ENCODE measurements around the gene RPH3AL. TPM values are rescaled to one million over a fixed set of nuclear protein-coding genes. Genes with fewer than 3 reads are reported as not detected.
"Not testable (repeated sequence)": the region's sequence is repeated elsewhere in the genome, so short reads cannot be mapped to it uniquely, and the experiment has no call there.

RPH3AL gene
- total and polyA plus RNA-seq, 4 donors, result 1.6 to 18.1 (median 8.0) TPM

DNA sequence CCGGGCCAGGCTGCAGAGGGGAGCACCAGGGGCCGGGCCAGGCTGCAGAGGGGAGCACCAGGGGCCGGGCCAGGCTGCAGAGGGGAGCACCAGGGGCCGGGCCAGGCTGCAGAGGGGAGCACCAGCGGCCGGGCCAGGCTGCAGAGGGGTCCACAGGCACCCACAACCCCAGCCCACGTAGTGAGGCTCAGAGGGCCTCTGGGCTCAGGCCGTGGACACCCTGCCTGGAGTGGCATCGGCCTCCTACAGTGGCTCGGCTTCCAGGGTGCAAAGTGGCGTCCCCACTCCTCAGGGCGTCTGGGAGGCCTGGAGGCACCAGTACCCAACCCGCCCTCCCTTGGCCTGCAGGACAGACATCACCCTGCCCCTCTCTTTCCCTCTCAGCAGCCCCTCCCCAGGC is 180.7 kb downstream of the RPH3AL start:
- peak in 1 of 2 donors; percentile 25 for DNase-seq

DNA sequence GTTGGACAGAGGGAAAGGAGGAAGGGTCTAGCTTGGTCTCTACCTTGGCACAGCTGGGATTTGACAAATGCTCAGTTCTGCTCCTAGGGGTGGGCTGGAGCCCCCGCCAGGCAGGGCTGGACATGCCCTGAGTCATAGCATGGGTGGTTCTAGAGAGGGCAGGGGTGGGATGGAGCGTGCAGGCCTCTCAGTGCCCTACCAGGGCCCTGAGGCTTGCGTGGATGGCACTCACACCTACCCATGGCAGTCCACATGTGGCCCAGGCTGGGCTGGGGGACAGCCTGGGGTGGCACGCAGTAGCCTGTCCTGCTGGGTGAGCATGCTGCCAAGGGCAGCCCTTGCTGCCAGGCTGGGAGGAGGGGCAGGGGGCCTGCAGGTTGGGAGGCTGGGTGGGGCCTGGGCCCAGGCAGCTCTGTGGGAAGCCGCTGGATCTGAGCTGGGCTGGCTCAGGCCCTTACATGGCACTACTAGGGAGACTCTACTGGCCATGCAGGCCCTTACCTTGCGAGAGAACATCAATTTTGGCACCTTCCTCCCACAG is 182.4 kb downstream of the RPH3AL start:
- Histone ChIP-seq H3K27me3 (ENCODE audit: control insufficient read depth in 1 of 2, insufficient read depth in 2 of 2, low read length in 1 of 2) (no peaks in the 10 kb centered on the region), H3K27ac (ENCODE audit: low read depth in 1 of 2, low read length in 2 of 2) (no peak overlapping the region), H3K4me1 (ENCODE audit: control insufficient read depth in 1 of 2, insufficient read depth in 2 of 2, low read length in 2 of 2) (no peaks in the 10 kb centered on the region), H3K36me3 (ENCODE audit: control insufficient read depth in 1 of 2, insufficient read depth in 2 of 2, low read length in 1 of 2) (no peaks in the 10 kb centered on the region), H3K9me3 (ENCODE audit: control insufficient read depth, low read length) (no peaks in the 10 kb centered on the region), H3K4me3 (ENCODE audit: low read length in 2 of 2) (no peak overlapping the region)
- WGBS, 2 donors, result 94 to 95% methylated on average over 6 of the region's 6 CpGs
- ATAC-seq (ENCODE audit: low FRiP score) (peak; percentile 19), DNase-seq (no peak)
- intact Hi-C loops (cut with DNase I), result no loop called here

More for the DNA sequence above, 180.7 kb downstream of the RPH3AL start:
- Histone ChIP-seq H3K4me1 (ENCODE audit: control insufficient read depth in 1 of 2, insufficient read depth in 2 of 2, low read length in 2 of 2) (no peaks in the 10 kb centered on the region), H3K27me3 (ENCODE audit: control insufficient read depth in 1 of 2, insufficient read depth in 2 of 2, low read length in 1 of 2) (no peaks in the 10 kb centered on the region), H3K27ac (ENCODE audit: low read depth in 1 of 2, low read length in 2 of 2) (no peak overlapping the region), H3K4me3 (ENCODE audit: low read length in 2 of 2) (no peak overlapping the region), H3K9me3 (ENCODE audit: control insufficient read depth, low read length) (no peaks in the 10 kb centered on the region), H3K36me3 (ENCODE audit: control insufficient read depth in 1 of 2, insufficient read depth in 2 of 2, low read length in 1 of 2) (no peaks in the 10 kb centered on the region)
- ATAC-seq (ENCODE audit: low FRiP score), result no peak
- intact Hi-C loops (cut with DNase I), result no loop called here
- 94 to 96% methylated on average over 8 to 12 of the region's 13 CpGs for WGBS, 2 donors

DNA sequence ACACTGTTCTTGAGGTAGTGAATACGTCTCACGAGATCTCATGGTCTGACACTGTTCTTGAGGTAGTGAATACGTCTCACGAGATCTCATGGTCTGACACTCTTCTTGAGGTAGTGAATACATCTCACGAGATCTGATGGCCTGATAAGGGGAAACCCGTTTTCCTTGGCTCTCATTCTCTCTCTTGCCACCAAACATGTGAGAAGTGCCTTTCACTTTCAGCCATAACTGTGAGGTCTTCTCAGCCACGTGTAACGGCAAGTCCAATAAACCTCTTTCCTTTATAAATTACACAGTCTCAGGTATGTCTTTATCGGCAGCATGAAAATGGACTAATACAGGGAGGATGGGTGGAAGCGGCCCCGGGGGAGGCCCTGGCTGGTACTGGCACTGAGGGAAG is 184.0 kb downstream of the RPH3AL start:
- not testable (repeated sequence) for H3K27ac ChIP-seq (ENCODE audit: low read depth in 1 of 2, low read length in 2 of 2)
- 81 to 86% methylated on average over 9 of the region's 11 CpGs for WGBS, 2 donors

DNA sequence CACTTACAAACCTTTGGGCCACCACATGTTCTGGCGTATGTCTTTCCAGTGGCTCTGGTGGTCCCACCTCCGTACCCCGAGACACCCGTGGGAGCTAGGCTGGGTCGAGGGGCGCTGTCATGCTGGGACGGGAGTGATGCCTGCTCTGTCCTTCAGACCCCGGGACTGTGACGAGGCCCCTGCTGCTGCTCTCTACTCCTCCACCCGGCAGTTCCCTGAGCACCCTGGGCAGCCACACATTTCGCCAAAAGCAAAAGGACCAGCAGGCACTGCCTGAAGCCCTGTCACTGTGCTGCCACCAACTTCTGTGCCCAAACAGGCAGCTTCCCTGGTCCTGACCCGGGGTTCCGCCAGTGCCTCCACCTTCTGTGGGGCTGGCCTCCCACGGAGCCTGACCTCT is 186.7 kb downstream of the RPH3AL start:
- Histone ChIP-seq H3K9me3 (ENCODE audit: control insufficient read depth, low read length) (no peaks in the 10 kb centered on the region), H3K4me1 (ENCODE audit: control insufficient read depth in 1 of 2, insufficient read depth in 2 of 2, low read length in 2 of 2) (no peaks in the 10 kb centered on the region), H3K27ac (ENCODE audit: low read depth in 1 of 2, low read length in 2 of 2) (no peak overlapping the region), H3K4me3 (ENCODE audit: low read length in 2 of 2) (no peak overlapping the region), H3K27me3 (ENCODE audit: control insufficient read depth in 1 of 2, insufficient read depth in 2 of 2, low read length in 1 of 2) (no peaks in the 10 kb centered on the region), H3K36me3 (ENCODE audit: control insufficient read depth in 1 of 2, insufficient read depth in 2 of 2, low read length in 1 of 2) (no peaks in the 10 kb centered on the region)
- DNase-seq, result no peak
- WGBS, 2 donors, result 91% methylated on average over 14 of the region's 14 CpGs
- intact Hi-C loops (cut with DNase I), result no loop called here
- no peak for ATAC-seq (ENCODE audit: low FRiP score)

More for the DNA sequence above, 184.0 kb downstream of the RPH3AL start:
- H3K9me3 ChIP-seq (ENCODE audit: control insufficient read depth, low read length); H3K4me1 ChIP-seq (ENCODE audit: control insufficient read depth in 1 of 2, insufficient read depth in 2 of 2, low read length in 2 of 2); H3K36me3 ChIP-seq (ENCODE audit: control insufficient read depth in 1 of 2, insufficient read depth in 2 of 2, low read length in 1 of 2); intact Hi-C loops (cut with DNase I); H3K27me3 ChIP-seq (ENCODE audit: control insufficient read depth in 1 of 2, insufficient read depth in 2 of 2, low read length in 1 of 2); H3K4me3 ChIP-seq (ENCODE audit: low read length in 2 of 2); ATAC-seq (ENCODE audit: low FRiP score): not testable (repeated sequence)
- DNase-seq, result peak in 1 of 2 donors; percentile 13

DNA sequence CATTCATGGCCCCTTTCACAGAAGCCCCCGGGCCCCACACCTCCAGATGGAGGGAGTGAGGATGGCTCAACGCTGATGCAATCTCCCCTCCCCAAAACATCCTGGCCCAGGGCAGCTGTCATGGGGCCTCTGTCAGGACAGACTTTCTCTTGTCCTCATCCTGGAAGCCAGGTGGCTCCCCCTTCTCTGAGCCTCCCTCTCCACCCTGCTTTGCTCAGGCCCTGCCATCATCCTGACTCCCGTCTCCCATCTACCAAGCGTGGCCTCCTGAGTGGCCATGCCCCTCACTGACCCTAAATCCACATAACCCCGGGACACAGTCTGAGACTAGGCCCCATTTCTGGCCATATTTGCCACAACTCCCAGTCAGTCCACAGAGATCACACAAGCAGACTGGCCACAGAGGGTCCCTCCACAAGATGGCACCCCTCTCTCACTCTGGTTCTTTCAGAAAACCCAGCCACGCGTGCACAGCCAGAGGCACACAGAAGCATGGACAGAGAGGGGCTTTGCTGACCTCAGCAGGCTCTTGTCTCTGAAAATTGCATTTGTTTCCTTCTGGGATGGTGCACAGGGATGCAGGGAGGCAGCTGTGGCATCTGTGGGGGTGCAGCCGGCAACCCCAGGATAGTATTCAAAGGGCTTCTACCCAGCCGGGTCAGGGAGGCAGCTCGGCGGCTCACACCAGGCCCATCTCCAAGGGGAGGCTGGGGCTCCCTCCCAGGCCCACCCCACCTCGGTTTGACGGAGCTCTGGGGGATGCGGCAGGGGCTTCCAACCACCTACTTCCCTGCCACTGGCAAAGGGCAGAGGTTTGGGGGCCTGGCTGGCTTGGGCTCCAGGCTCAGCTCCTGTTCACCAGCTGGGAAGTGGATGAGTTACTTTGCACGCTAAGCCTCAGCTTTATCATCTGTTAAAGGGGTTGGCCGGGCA is 188.0 kb downstream of the RPH3AL start:
- Histone ChIP-seq H3K27me3 (ENCODE audit: control insufficient read depth in 1 of 2, insufficient read depth in 2 of 2, low read length in 1 of 2) (no peaks in the 10 kb centered on the region), H3K4me1 (ENCODE audit: control insufficient read depth in 1 of 2, insufficient read depth in 2 of 2, low read length in 2 of 2) (no peaks in the 10 kb centered on the region), H3K27ac (ENCODE audit: low read depth in 1 of 2, low read length in 2 of 2) (no peak overlapping the region), H3K9me3 (ENCODE audit: control insufficient read depth, low read length) (no peaks in the 10 kb centered on the region), H3K36me3 (ENCODE audit: control insufficient read depth in 1 of 2, insufficient read depth in 2 of 2, low read length in 1 of 2) (no peaks in the 10 kb centered on the region), H3K4me3 (ENCODE audit: low read length in 2 of 2) (no peak overlapping the region)
- 69% methylated on average over 16 of the region's 16 CpGs for WGBS, 2 donors
- DNase-seq (no peak), ATAC-seq (ENCODE audit: low FRiP score) (peak; percentile 68)
- intact Hi-C loops (cut with DNase I), result no loop called here

DNA sequence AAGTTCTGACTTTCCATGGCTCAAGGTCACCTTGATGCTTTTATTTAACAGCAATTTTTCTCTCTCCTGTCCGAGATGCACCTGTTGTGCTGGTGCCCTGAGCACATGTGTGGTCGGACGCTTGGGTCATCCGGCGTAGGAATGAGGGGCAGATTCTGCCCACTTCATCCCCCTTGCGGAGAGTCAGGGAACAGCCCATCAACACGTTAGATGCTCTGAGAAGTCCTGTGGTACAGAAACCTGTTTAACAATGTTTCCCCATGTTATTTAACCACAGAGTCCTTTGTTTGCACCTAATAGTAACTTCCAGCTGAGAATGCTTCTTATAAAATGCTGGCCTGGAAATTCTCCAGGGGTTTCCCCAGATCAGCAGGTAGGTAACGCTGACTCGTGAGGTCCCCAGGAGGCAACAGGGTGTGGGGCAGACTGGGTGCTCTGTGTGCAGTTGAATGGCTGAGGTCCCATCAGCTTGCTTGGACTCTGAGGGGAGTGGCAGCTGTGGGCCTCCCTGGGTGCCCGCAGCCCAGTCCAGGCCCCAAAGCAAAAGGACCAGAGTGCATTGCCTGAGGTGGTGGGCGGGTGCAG is 189.0 kb downstream of the RPH3AL start:
- intact Hi-C loops (cut with DNase I), result no loop called here
- WGBS, 2 donors, result 90 to 92% methylated on average over 11 of the region's 11 CpGs
- ATAC-seq (ENCODE audit: low FRiP score), result no peak

DNA sequence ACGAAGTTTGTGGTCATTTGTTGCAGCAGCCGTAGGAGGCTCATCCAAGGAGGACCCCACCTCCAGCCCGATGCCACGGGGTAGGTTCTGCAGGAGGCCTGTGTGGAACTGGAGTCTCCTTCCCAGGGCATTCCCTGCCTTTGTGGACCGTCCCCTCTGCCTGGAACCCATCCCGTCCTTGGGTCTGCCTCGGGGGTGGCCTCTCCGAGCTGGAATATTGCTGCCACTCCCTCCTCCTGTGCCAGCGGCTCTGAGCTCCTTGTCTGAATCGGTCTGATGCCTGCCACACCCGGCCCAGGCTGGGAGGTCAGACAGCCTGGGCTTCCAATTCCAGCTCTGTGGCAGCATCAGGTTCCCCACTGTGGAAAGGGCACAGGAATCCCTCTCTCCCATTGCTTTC is 189.9 kb downstream of the RPH3AL start:
- intact Hi-C loops (cut with DNase I), result no loop called here
- no peak overlapping the region for H3K4me3 ChIP-seq (ENCODE audit: low read length in 2 of 2)

More for the DNA sequence above, 189.0 kb downstream of the RPH3AL start:
- Histone ChIP-seq H3K27me3 (ENCODE audit: control insufficient read depth in 1 of 2, insufficient read depth in 2 of 2, low read length in 1 of 2) (no peaks in the 10 kb centered on the region), H3K9me3 (ENCODE audit: control insufficient read depth, low read length) (no peaks in the 10 kb centered on the region), H3K4me1 (ENCODE audit: control insufficient read depth in 1 of 2, insufficient read depth in 2 of 2, low read length in 2 of 2) (no peaks in the 10 kb centered on the region), H3K36me3 (ENCODE audit: control insufficient read depth in 1 of 2, insufficient read depth in 2 of 2, low read length in 1 of 2) (no peaks in the 10 kb centered on the region), H3K4me3 (ENCODE audit: low read length in 2 of 2) (no peak overlapping the region), H3K27ac (ENCODE audit: low read depth in 1 of 2, low read length in 2 of 2) (no peak overlapping the region)
- DNase-seq, result no peak

More for the DNA sequence above, 189.9 kb downstream of the RPH3AL start:
- DNase-seq, result no peak
- no peaks in the 10 kb centered on the region for H3K27me3 ChIP-seq (ENCODE audit: control insufficient read depth in 1 of 2, insufficient read depth in 2 of 2, low read length in 1 of 2)
- H3K4me1 ChIP-seq (ENCODE audit: control insufficient read depth in 1 of 2, insufficient read depth in 2 of 2, low read length in 2 of 2), result no peaks in the 10 kb centered on the region
- no peaks in the 10 kb centered on the region for H3K9me3 ChIP-seq (ENCODE audit: control insufficient read depth, low read length)
- no peak for ATAC-seq (ENCODE audit: low FRiP score)
- H3K36me3 ChIP-seq (ENCODE audit: control insufficient read depth in 1 of 2, insufficient read depth in 2 of 2, low read length in 1 of 2), result no peaks in the 10 kb centered on the region
- no peak overlapping the region for H3K27ac ChIP-seq (ENCODE audit: low read depth in 1 of 2, low read length in 2 of 2)
- WGBS, 2 donors, result 85 to 89% methylated on average over 11 of the region's 11 CpGs

Data from aorta (tissue), 5 donors.